Neuronal stem cell (in vitro differentiated cells): ENCODE data around the gene NHS.

Source experiments
- DNase-seq: peaks from one replicate; pipeline ENCODE4 v3.0.0-alpha.2; 2013; ENCODE audit warnings: low spot score
- H2AFZ ChIP-seq: one replicate; pipeline ENCODE4 v1.6.1; 2013; ENCODE audit warnings: mild to moderate bottlenecking, low read length, inconsistent platforms
- H2AK5ac ChIP-seq: 2 replicates; pipeline ENCODE4 v1.6.1; 2013; ENCODE audit warnings: low read depth, mild to moderate bottlenecking, inconsistent platforms, low read length, moderate library complexity, mixed read lengths
- H2BK120ac ChIP-seq: 2 replicates; pipeline ENCODE4 v1.6.1; 2013; ENCODE audit warnings: low read depth, mild to moderate bottlenecking, inconsistent platforms, low read length, moderate library complexity, mixed read lengths
- H2BK12ac ChIP-seq: one replicate; pipeline ENCODE4 v1.6.1; 2013; ENCODE audit warnings: low read length, inconsistent platforms
- H2BK15ac ChIP-seq: 2 replicates; pipeline ENCODE4 v1.6.1; 2013; ENCODE audit warnings: mild to moderate bottlenecking, low read length, inconsistent platforms, mixed read lengths
- H2BK5ac ChIP-seq: one replicate; pipeline ENCODE4 v1.6.1; 2013; ENCODE audit warnings: inconsistent platforms, mild to moderate bottlenecking, low read length, moderate library complexity
- H3K14ac ChIP-seq: one replicate; pipeline ENCODE4 v1.6.1; 2013; ENCODE audit warnings: low read length, inconsistent platforms
- H3K18ac ChIP-seq: 2 replicates; pipeline ENCODE4 v1.6.1; 2013; ENCODE audit warnings: low read length, inconsistent platforms
- H3K23ac ChIP-seq: 2 replicates; pipeline ENCODE4 v1.6.1; 2013; ENCODE audit warnings: low read depth, mild to moderate bottlenecking, mixed read lengths, low read length, inconsistent platforms; ENCODE audit not compliant: poor library complexity
- H3K27ac ChIP-seq: replicated peaks from 3 replicates; pipeline ENCODE4 v1.5.1; 2013; ENCODE audit warnings: low read length, inconsistent platforms
- H3K27me3 ChIP-seq, 3 experiments: 2 replicates each; pipeline ENCODE4 v1.6.1; 2013; ENCODE audit warnings: low read length in 3 of 3, mild to moderate bottlenecking in 2 of 3, inconsistent platforms in 1 of 3, low read depth in 1 of 3, mixed read lengths in 1 of 3, moderate library complexity in 1 of 3; ENCODE audit not compliant: control insufficient read depth in 3 of 3, insufficient read depth in 3 of 3
- H3K36me3 ChIP-seq, 2 donors: replicated peaks in 1 of 2; 2 replicates each; pipeline ENCODE4 v1.6.1; 2013; ENCODE audit warnings: low read length in 2 of 2; ENCODE audit not compliant: control insufficient read depth in 2 of 2, insufficient read depth in 2 of 2
- H3K4ac ChIP-seq: 2 replicates; pipeline ENCODE4 v1.6.1; 2013; ENCODE audit warnings: inconsistent platforms, mild to moderate bottlenecking, low read length, moderate library complexity
- H3K4me1 ChIP-seq, 2 donors: 1 replicate in 1 of 2; 2 replicates in 1 of 2; pipeline ENCODE4 v1.6.1; 2013; ENCODE audit warnings: low read length in 2 of 2, low read depth in 1 of 2; ENCODE audit not compliant: control insufficient read depth in 2 of 2, insufficient read depth in 1 of 2
- H3K4me2 ChIP-seq: one replicate; pipeline ENCODE4 v1.6.1; 2013; ENCODE audit warnings: mild to moderate bottlenecking, low read length, inconsistent platforms; ENCODE audit not compliant: insufficient read depth, poor library complexity, severe bottlenecking
- H3K4me3 ChIP-seq, 2 donors: 2 replicates each; pipeline ENCODE4 v1.5.1; 2013; ENCODE audit warnings: low read length in 2 of 2, mild to moderate bottlenecking in 2 of 2, inconsistent platforms in 1 of 2, moderate library complexity in 1 of 2
- H3K79me1 ChIP-seq: one replicate; pipeline ENCODE4 v1.6.1; 2013; ENCODE audit warnings: low read depth, mild to moderate bottlenecking, inconsistent platforms, low read length, moderate library complexity
- H3K9ac ChIP-seq: one replicate; pipeline ENCODE4 v1.6.1; 2013; ENCODE audit warnings: mild to moderate bottlenecking, low read depth, low read length, inconsistent platforms; ENCODE audit not compliant: poor library complexity
- H3K9me3 ChIP-seq, 2 donors: replicated peaks in 1 of 2; 2 replicates each; pipeline versions ENCODE3 to v1.6.1; 2013; ENCODE audit warnings: low read length in 2 of 2, mild to moderate bottlenecking in 2 of 2, inconsistent platforms in 1 of 2, low read depth in 1 of 2, mixed read lengths in 1 of 2, moderate library complexity in 1 of 2; ENCODE audit not compliant: control insufficient read depth in 2 of 2, insufficient read depth in 1 of 2
- H4K8ac ChIP-seq: one replicate; pipeline ENCODE4 v1.6.1; 2013; ENCODE audit warnings: low read depth, mild to moderate bottlenecking, inconsistent platforms, low read length, moderate library complexity
- H4K91ac ChIP-seq: one replicate; pipeline ENCODE4 v1.6.1; 2013; ENCODE audit warnings: low read length, low read depth, mild to moderate bottlenecking, inconsistent platforms; ENCODE audit not compliant: poor library complexity
- WGBS, 2 donors: extraction: QIAGEN DNeasy Blood & Tissue Kit; methylation state at CpG; one replicate each; pipeline ENCODE4 v1.1.7; 2013; ENCODE audit warnings: missing lambda C conversion rate in 2 of 2, mixed read lengths in 1 of 2; ENCODE audit not compliant: insufficient read length in 2 of 2, insufficient replicate concordance in 1 of 2; ENCODE audit errors: extremely low coverage in 2 of 2; 5-methylcytosine and 5-hydroxymethylcytosine counted together

The NHS gene

GRCh38 chrX:17592117-17592516, 217.1 kb downstream of the NHS start:
- Histone ChIP-seq H3K18ac (no peak overlapping the region), H2BK12ac (no peak overlapping the region), H2BK5ac (no peak overlapping the region), H3K27me3 (peaks cover 0 to 3% (median 0%) of the 10 kb centered on the region in 3 experiments), H4K8ac (no peak overlapping the region), H4K91ac (no peak overlapping the region), H3K79me1 (no peaks in the 10 kb centered on the region), H3K4ac (no peak overlapping the region), H3K9me3 (no peaks in the 10 kb centered on the region), H2AK5ac (no peak overlapping the region), H3K4me1 (peaks cover 0 to 1% of the 10 kb centered on the region in 2 donors), H3K4me3 (no peak overlapping the region), H3K27ac (no peak overlapping the region), H2BK120ac (no peak overlapping the region), H3K23ac (no peak overlapping the region), H3K4me2 (no peak overlapping the region), H3K14ac (no peak overlapping the region), H3K36me3 (no peaks in the 10 kb centered on the region), H2AFZ (no peak overlapping the region), H2BK15ac (no peak overlapping the region), H3K9ac (no peak overlapping the region)
- no CpG with 5 or more reads among the region's 1 CpG for WGBS, 2 donors
- no peak for DNase-seq

- WGBS, 2 donors, result no CpG with 5 or more reads among the region's 2 CpGs
- no peak overlapping the region for H3K27ac ChIP-seq
Observed at GRCh38 chrX:17594693-17595092, 219.7 kb downstream of the NHS start.

GRCh38 chrX:17595456-17596035, 220.5 kb downstream of the NHS start:
- Histone ChIP-seq H2AFZ (no peak overlapping the region), H3K14ac (no peak overlapping the region), H2BK120ac (no peak overlapping the region), H4K91ac (no peak overlapping the region), H2BK12ac (no peak overlapping the region), H3K27me3 (peaks cover 0 to 3% (median 0%) of the 10 kb centered on the region in 3 experiments), H2BK5ac (no peak overlapping the region), H3K4ac (no peak overlapping the region), H3K27ac (no peak overlapping the region), H3K79me1 (no peaks in the 10 kb centered on the region), H3K18ac (no peak overlapping the region), H4K8ac (no peak overlapping the region), H3K4me3 (no peak overlapping the region), H3K4me1 (peaks cover 0 to 1% of the 10 kb centered on the region in 2 donors), H3K36me3 (no peaks in the 10 kb centered on the region), H3K23ac (no peak overlapping the region), H3K4me2 (no peak overlapping the region), H3K9ac (no peak overlapping the region), H3K9me3 (no peaks in the 10 kb centered on the region), H2AK5ac (no peak overlapping the region), H2BK15ac (no peak overlapping the region)
- WGBS, 2 donors, result no CpG with 5 or more reads among the region's 3 CpGs
- no peak for DNase-seq

More at GRCh38 chrX:17594693-17595092, 219.7 kb downstream of the NHS start:
- Histone ChIP-seq H2BK12ac (no peak overlapping the region), H2BK15ac (no peak overlapping the region), H3K9me3 (no peaks in the 10 kb centered on the region), H3K27me3 (peaks cover 0 to 3% (median 0%) of the 10 kb centered on the region in 3 experiments), H2BK5ac (no peak overlapping the region), H3K9ac (no peak overlapping the region), H3K4me1 (peaks cover 0 to 1% of the 10 kb centered on the region in 2 donors), H3K4me3 (no peak overlapping the region), H2BK120ac (no peak overlapping the region), H3K4me2 (no peak overlapping the region), H2AK5ac (no peak overlapping the region), H3K14ac (no peak overlapping the region), H3K18ac (no peak overlapping the region), H3K4ac (no peak overlapping the region), H3K36me3 (no peaks in the 10 kb centered on the region), H2AFZ (no peak overlapping the region), H3K79me1 (no peaks in the 10 kb centered on the region), H4K91ac (no peak overlapping the region), H4K8ac (no peak overlapping the region), H3K23ac (no peak overlapping the region)
- DNase-seq, result no peak

- Histone ChIP-seq H3K36me3 (no peaks in the 10 kb centered on the region), H3K4me3 (no peak overlapping the region), H3K23ac (no peak overlapping the region), H3K9me3 (no peaks in the 10 kb centered on the region), H3K14ac (no peak overlapping the region), H3K9ac (no peak overlapping the region), H2AFZ (no peak overlapping the region), H3K27me3 (peaks cover 0 to 3% (median 0%) of the 10 kb centered on the region in 3 experiments), H3K27ac (no peak overlapping the region), H2BK120ac (no peak overlapping the region), H2BK5ac (no peak overlapping the region), H3K4me2 (no peak overlapping the region), H3K18ac (no peak overlapping the region), H2BK12ac (no peak overlapping the region), H2AK5ac (no peak overlapping the region), H2BK15ac (no peak overlapping the region), H4K8ac (no peak overlapping the region), H3K79me1 (no peaks in the 10 kb centered on the region), H4K91ac (no peak overlapping the region), H3K4ac (no peak overlapping the region), H3K4me1 (peaks cover 0 to 1% of the 10 kb centered on the region in 2 donors)
- no peak for DNase-seq
Observed at GRCh38 chrX:17596061-17596460, 221.1 kb downstream of the NHS start.
